GM21786 (cell line): ENCODE results near the gene CNNM2.
A peak's percentile ranks its signal among the peaks of the same experiment; 100 is the strongest.
"Not testable (repeated sequence)": the region's sequence is repeated elsewhere in the genome, so short reads cannot be mapped to it uniquely, and the experiment has no call there.

ENCODE experiments used
- ATAC-seq: cut with Tn5 transposase; IDR thresholded peaks from one replicate; pipeline ENCODE4 v1.9.1; 2021; ENCODE audit not compliant: unreplicated experiment

CNNM2 gene

GRCh38 chr10:103021900-103022293 lies 103.8 kb downstream of the CNNM2 start:
- ATAC-seq, result no peak

- ATAC-seq, result no peak
These were observed 107.6 kb downstream of the CNNM2 start for GRCh38 chr10:103025696-103026095.

- no peak for ATAC-seq
These were observed 120.5 kb downstream of the CNNM2 start for GRCh38 chr10:103038570-103038969.

GRCh38 chr10:103040418-103040817 lies 122.3 kb downstream of the CNNM2 start:
- no peak for ATAC-seq

GRCh38 chr10:103041391-103041790 lies 123.3 kb downstream of the CNNM2 start:
- no peak for ATAC-seq

DNA sequence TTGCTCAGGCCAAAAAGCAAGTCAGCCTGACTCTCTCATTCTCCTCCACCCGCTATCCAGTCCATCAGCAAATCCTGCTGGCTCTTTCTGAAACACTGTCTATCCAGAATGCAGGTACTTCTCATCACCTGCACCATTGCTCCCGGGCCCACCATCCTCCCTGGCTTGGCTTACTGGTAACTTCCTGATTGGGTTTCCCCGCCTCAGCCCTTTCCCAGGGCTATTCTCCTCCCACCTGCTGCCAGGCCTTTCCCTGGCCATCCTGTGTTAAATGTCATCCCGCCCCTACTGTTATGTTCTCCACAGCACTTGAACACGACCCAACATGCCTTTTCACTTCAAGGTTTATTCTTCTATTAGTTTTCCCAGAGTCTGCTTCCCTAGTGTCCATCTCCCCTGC lies 124.0 kb downstream of the CNNM2 start:
- no peak for ATAC-seq

DNA sequence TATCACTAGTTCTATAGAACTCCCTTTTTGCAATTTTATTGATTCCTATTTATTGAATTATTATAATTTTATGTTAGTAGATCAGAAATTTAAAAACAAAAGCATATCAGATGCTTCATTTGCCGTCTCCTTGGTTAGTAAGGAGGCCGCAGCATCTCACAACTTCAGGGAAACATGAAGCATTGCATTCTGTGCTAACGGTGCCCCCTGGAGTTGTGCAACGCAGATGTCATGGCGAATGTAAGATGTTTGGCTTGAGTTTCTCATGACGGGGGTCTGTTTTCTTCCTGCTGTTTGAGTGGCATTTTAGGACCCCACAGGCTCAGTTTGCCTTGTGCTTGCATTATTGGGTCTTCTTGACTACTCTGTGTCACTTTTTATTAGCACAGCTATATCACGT lies 124.8 kb downstream of the CNNM2 start:
- no peak for ATAC-seq

DNA sequence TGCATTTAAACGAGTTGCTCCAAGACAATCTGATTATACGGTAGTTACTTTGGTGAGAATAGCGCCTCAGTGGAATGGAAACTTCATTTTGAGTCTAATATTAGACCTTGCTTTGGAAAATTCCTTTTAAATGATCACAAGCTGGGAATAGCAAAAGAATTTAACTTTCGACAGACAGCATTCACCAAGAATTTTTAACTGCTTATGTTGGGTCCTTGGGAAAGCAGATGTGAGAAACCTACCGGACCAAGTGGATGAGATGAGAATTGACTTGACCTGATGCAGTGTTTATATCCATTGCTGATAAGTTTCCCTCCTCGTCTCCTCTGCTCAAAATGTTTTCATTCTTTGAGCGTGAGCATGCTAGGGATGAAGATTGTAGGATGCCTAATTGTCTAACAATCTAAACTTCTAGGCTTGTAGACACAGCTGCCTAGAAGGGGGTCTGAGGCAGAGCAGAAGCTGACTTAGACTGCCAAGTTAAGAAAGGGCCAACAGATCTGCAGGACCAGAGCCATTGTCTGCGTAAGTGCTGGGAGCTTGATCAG lies 126.9 kb downstream of the CNNM2 start:
- no peak for ATAC-seq

- ATAC-seq, result no peak
These were observed 127.9 kb downstream of the CNNM2 start for GRCh38 chr10:103045961-103046360.

DNA sequence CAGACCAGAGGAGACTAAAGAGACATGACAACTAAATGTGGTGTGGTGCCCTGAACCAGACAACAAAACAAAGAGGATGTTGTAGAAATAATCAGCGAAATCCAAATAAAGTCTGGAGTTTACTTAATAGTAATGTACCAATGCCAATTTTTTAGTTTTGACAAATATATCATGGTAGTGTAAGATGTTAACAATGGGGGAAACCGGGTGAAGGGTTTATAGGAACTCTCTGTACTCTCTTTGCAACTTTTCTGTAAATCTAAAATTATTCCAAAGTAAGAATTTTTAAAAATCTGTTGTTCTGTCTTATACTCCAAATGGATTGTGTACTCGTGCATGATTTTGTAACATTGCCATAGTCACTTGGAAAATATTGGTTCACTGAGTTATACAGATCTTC lies 129.3 kb downstream of the CNNM2 start:
- ATAC-seq, result no peak

DNA sequence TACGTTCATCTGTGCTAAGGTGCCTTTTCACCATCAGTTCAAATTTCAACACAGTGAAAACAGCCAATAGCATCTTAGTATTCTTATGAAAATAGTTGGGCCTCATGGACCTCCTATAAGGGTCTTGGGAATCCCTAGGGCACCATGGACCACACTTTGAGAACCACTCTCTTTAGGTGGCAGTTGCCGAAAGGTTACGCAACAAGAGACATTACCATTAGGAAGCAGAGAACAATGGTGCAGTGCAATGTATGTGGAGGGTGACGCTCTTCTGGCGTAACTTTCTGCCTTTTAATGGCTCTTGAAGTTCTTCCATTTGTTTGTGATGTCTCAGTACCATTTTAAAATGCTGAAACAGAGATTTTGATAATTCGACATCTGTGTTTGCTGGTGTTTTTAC lies 131.1 kb downstream of the CNNM2 start:
- no peak for ATAC-seq

DNA sequence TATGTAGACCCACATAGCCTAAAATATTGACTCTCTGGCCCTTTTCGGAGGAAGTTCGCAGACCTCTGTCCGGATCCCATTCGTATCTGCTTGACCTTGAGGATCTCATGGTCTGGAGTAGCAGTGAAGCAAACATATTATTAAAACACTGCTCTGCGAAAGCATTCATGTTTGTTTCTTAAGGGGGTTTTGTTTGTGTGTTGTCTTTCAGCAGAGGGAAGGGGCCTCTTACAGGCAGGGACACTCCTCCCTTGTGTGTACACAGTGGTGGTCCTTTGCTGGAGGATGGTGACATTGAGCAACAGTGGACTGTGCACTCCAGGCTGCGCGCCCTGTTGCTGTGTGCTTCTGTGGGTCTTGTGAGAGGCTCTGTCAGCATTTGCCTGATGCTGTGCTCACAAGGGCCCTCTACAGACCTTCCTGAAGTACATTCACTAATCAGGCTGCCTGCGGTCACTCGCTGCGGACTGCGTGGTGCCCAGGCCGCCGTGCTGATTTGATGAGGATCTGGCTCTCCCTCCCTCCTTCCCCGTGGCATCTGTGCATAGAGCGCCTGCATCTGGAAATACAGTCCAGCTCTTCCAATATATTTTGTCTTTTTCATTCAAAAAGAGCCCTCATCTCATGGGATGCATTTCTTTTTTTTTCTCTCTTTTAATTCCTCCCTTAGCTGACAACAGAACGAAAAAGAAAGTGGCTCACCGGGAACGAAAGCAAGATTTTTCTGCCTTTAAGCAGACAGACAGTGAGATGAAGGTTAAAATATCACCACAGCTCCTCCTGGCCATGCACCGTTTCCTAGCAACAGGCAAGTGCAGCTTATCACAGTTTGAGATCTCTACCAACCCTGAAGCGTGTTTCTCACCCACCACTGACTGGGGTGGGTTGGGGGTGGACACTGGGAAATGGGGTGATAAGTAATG lies 135.8 kb downstream of the CNNM2 start:
- peak; percentile 71 for ATAC-seq

DNA sequence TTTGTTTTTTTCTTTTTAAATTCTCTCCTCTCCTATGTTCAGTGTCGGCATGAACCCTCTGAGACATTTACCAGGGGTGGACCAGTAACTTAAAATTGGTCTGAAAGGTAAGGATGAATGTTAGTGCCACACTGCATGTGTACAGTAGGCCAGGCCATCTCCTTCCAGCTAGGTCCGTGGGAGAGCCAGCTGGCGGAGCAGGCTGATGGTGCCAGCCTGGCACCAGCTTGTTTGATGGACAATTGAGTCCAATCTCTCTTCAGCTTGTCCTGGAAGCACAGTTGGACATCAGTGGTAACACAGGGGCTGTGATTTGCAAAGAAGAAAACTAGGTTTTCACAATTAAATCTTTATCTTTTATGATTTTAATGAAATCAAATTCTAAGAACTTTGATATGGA lies 136.5 kb downstream of the CNNM2 start:
- no peak for ATAC-seq

DNA sequence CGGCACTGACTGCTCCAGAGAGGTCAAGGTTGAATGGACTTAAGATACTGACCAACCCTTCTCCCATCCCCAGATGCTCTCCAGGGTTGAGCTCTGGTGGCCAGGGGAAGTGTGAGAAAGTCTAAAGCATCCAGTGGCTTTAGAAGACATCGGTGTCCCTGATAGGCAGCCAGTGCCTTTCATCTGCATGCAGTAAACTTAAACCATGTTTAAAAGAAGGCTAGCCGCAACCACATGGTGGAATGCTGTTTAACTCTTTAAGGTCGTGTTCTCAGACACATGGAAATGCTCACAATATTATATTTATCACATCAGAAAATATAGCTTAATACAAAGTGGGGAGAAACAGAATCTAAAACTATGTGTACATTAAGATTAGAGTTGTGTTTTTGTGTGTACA lies 137.0 kb downstream of the CNNM2 start:
- no peak for ATAC-seq

DNA sequence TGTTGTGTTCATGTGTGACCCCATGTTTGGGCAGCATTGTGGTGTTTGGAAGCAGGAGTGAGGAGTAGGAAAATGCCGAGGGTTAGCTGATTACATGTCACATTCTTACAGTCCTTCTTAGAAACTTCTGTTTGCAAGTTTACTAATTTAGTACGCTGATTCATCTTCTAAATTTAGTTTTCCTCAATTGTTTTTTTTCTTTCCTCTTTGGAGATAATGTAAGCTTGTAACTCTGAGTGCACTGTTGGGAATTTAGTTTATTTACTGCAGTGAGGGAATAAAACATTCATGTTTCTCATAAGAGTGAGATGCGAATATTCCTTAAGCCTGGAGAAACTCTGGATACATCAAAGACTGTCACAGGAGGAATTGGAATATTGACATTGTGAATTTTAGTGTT lies 139.9 kb downstream of the CNNM2 start:
- no peak for ATAC-seq

DNA sequence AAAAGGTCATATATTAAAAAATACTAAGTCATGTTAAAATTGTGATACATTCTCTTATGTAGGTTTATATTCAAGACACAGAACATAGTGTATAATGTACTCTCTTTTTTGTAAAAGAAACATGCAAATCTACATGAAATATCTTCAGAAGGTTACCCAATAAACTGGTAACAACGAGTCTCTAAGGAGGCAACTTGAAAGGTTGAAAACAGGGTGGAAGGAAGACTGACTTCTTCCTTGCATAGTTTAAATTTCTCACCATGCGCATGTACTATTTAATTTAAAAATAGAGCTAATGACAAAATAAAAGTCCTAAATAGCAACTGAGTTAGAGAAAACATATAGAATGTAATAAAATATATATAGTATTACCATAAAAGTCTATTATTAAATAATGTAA lies 142.5 kb downstream of the CNNM2 start:
- no peak for ATAC-seq

DNA sequence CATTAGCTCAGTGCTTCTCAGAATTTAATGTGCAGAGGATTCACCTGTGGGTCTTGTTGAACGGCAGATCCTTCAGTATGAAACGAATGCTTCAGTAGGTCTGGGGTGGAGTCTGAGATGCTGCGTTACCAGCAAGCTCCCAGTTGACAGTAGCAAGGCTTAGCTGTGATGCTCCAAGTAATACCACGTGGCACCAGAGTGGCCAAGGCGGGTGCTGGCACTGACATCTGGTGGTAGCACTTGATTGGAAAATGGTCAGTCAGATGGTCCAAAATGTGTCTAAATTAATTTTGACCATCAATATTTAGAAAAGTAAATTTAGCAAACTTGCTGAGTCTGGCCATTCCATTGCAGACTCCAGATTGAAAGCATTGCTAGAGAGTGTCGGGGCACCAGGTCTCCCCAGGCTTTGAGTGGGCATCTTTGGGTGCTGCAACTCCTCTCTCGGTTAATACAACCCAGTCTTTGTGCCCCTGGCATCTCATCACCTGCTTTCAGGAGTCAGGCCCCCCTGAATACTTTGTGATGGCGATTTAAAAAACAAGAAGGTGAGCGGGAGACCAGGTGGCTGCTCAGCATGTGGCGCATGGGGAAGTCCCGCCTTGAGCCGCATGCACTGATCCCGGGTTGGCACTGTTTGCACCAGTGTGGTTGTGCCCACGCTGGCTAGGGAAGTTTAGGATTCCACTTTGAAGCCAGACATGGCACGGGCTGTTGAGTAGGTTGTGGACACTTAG lies 144.9 kb downstream of the CNNM2 start:
- ATAC-seq, result no peak

DNA sequence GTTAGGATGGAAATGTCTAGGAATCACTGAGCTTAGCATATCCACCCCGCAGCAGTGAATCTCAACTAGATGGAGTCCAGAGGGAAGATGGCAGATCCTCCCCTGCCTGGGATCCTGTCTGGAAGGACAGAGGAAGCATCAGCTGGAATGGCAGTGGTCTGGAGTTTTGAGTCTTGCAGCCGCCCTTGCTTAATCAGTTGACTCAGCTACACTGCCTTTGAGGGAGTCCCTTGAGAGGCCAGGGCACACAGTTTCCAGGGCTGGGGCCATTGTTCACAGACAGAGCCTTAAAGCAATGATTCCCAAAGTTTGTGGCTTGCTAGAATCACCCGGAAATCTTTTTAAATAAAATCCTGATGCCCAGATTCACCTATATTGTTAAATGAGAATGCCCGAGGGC lies 146.9 kb downstream of the CNNM2 start:
- no peak for ATAC-seq

DNA sequence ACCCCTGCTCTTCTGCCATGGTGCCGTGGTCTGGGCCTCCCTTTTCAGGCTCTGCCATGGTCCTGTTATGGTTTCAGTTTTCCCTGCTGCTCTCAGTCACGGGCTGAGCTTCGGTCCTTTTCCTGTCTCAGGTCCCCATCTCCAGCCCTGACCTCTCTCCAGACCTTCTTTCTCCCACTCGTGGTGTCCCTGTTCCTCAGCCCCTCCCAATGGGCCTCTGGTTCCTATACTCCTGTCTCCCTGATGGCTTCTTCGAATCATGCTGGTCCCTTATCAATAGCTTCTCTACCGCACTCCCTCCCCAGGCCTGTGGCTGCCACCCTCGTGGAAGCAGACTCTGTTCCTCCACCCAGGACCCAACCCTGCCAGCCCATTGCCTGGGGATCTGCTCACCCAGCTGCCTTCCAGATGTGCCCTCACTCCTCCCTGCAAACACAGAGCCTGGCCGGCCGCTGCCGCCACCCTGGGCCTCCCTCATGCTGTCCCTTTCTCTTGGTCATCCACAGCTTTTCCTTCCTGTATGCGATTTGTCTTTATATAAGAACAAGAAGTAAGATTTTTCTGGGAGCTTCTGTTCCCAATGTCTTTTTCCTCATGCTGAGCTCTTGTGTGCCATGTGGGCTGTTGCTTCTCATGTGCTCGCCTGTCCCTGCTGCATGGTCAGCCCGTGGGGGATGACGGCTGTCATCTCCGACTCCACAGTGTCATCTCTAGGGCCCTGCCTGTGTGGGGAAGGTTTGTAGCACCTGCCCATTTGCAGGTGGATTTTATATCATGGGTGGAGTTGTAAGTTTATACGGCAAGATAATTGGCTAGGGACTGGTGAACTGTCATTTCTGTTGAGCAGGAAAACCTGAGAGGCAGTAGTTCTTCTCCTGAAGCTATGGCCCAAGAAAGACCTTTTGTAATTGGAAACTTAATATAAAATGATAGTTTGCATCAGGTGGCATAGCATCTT lies 148.3 kb downstream of the CNNM2 start:
- no peak for ATAC-seq

DNA sequence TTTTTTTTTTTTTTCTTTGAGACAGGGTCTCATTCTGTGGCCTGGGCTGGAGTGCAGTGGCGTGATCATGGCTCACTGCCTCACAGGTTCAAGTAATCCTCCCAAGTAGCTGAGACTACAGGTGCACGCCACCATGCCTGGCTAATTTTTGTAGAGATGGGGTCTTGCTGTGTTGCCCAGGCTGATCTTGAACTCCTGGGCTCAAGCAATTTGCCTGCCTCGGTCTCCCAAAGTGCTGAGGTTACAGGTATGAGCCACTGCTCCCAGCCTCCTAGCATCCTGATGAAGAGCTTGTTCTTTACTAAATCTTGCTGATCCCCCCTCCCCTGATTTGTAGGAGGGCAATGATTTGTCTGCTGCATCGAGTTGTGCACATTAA lies 149.0 kb downstream of the CNNM2 start:
- ATAC-seq, result not testable (repeated sequence)

GRCh38 chr10:103067484-103067883 lies 149.4 kb downstream of the CNNM2 start:
- ATAC-seq, result peak; percentile 40
